ENCODE results near the gene IL37.

- TF ChIP-seq RAD21 (conservative IDR thresholded peaks at IDR 0.05 in 1 of 2, IDR thresholded peaks at IDR 0.05 in 1 of 2) (peak; percentile 69 to 78), CHD4 (IDR thresholded peaks at IDR 0.05; ENCODE audit: borderline replicate concordance) (no peak), CTCF (IDR thresholded peaks at IDR 0.05) (peak; percentile 61), POLR2A (IDR thresholded peaks at IDR 0.05; ENCODE audit: low read length) (no peak), EP300 (IDR thresholded peaks at IDR 0.05) (no peak), CEBPB (IDR thresholded peaks at IDR 0.05) (no peak)
Observed at GRCh38 chr2:112884869-112885505, 26.0 kb upstream of the IL37 start.
